Measurements from ENCODE around the gene PAPPA2.

PAPPA2 gene

GRCh38 chr1:176775996-176776395 lies 313.0 kb downstream of the PAPPA2 start:
- no peak for DNase-seq

DNA sequence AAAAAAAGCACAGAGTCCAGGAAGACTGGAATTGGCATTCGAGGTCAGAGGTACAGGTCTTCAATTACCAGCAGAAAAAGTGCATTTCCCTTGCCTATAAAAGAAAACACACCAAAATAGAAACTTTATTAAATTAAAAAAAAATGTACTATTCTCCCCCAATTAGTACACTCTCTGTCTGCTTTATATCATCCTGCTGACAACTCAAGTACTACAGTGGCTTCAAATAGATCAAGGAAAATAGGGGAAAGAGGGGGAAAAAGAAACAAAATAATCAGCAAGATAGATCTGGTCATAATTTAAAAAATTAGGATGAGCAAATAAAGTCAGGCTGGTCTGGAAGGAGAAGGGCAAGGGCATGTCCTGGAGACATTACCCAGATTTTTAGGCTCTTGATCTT lies 315.1 kb downstream of the PAPPA2 start:
- DNase-seq = no peak

- DNase-seq = no peak
These were observed 317.0 kb downstream of the PAPPA2 start for GRCh38 chr1:176779992-176780328.

GRCh38 chr1:176783309-176783708 lies 320.3 kb downstream of the PAPPA2 start:
- no peak for DNase-seq

DNA sequence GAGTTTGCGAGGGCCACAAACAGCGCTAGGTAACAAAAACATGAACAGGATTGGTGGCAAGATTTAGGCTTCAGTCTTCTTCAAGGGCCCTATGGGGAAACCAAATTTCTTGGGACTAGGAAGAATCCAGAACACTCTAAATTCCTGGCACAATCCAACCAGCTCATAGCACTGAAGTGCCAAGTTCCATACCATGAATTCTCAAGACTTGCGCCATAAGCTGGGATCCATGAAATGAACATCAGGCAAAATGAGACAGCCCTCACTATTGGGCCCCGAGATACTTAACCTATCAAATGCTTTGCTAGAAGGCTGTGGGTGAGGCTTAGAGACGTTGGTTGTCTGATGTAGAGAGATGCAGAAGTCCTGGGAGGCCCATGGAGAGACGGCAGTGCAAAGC lies 322.1 kb downstream of the PAPPA2 start:
- DNase-seq = no peak

GRCh38 chr1:176785791-176786190 lies 322.8 kb downstream of the PAPPA2 start:
- DNase-seq = no peak

GRCh38 chr1:176786274-176786673 lies 323.3 kb downstream of the PAPPA2 start:
- no peak for DNase-seq

DNA sequence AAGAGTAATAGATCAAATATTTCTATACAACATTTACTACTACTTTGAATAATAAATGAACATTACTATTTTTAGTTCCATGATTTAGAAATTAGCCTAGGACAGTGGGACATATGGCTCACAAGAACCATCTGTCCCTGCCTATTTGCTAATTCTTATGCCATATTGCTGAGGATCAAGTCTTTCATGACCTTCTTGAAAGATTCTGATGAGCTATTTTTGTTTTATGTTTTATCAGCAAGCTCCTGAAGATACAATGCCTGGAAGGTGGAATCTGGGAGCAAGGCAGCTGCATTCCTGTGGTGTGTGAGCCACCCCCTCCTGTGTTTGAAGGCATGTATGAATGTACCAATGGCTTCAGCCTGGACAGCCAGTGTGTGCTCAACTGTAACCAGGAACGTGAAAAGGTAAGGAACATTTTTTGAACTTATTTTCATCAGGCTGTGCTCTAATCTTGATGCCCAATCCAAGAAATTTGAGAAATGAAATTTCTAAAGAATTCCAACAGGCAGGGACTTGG lies 326.7 kb downstream of the PAPPA2 start:
- no peak for DNase-seq

DNA sequence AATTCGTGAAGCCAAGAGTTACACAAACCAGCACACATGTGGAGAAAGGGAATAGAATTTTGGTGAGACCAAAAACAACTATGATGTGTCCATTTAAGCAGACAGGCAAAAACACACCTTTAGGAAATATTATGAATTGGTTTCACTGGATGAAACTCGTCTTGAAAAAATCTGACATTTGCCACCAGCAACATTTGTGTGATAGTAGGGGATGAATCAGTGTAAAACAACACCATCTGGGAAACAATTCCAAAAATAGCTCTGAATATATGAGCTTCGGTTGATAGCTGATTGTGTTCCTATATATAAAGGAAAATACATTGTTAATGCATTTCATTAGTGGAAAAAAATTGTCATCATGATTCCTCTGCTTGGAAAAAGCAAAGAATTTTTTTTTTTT lies 327.8 kb downstream of the PAPPA2 start:
- no peak for DNase-seq

DNA sequence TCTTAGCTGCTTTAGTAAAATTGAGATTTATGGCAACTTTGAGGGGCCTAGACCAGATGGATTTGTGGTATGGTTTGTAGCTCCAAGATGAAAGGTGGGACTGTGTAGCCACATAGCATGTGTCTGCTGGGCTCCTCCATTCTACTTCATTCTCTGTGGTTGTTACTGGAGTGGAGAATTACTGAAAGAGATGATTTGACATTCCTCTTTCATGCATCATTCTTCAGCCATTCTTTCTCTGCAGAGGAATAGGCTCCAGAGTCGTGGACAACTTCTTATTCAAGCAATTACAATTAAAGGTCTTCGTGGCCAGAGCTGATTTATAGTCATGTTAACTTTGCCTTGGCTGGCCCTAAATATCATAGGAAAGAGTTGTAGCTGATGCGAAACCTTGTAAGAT lies 328.9 kb downstream of the PAPPA2 start:
- no peak for DNase-seq

GRCh38 chr1:176794897-176795508 lies 332.0 kb downstream of the PAPPA2 start:
- no peak for DNase-seq

- no peak for DNase-seq
These were observed 333.0 kb downstream of the PAPPA2 start for GRCh38 chr1:176795929-176796328.

GRCh38 chr1:176796583-176796982 lies 333.6 kb downstream of the PAPPA2 start:
- DNase-seq = no peak

DNA sequence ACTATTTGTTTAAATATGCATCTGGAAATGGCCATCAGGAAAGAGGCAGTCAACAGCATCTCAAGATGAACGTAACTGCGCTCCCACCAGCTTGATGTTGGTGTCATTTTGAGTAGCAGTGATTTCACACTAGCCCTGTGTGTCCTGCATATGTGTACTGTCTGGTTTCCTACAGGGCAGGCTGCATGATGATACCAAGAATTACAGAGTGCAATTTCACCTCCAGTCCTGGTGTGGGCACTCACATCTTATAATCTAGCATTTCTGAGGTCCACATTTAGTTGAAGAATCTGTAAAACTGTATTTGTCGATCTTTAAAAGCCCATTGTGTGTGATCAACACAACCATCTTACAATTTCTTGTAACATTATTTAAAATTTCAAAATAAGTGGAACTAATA lies 336.4 kb downstream of the PAPPA2 start:
- DNase-seq = no peak

DNA sequence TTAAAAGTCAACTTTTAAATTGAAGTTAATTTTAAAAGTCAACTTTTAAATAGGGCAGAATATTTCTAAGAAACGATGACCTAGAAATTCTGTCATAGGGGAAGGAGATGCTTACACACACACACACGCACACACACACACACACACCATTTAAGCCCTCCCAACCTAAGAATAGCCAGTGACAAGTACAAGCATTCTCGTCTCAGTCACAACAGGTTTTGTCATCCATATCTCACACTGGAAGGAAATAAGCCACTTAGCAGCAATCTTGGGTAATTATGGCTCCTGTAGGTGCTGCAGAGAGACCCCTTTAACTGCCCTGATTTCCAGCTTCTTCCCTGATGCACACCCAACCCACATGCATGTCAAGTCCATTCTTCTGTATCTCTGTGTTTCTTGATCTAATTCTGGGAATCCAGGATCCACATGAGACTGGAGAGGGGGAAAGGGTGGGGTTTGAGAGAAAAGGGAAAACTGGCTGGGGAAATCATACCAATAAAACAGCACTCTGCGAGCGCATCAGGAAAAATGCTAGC lies 338.1 kb downstream of the PAPPA2 start:
- no peak for DNase-seq

- no peak for DNase-seq
These were observed 338.6 kb downstream of the PAPPA2 start for GRCh38 chr1:176801514-176802020.

GRCh38 chr1:176802316-176802715 lies 339.3 kb downstream of the PAPPA2 start:
- DNase-seq = no peak

GRCh38 chr1:176803042-176803441 lies 340.1 kb downstream of the PAPPA2 start:
- no peak for DNase-seq

DNA sequence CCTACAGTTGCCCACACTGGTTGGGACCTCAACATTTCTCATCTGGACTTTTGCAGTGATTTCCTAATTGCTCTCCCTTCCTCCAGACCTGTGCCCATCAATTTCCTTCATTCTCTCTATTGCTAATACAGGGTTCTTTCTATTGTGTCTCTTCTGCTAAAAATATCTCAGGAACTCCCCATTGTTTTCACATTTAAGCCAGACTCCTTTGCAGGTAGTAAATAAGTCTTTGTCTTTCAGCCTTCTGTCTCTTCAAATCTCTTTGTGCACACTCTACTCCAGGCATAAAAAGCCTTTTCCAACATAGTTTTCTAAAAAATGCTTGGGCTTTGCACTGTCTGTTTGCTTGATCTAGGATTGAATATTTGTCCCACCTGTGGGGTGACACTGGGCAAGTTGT lies 340.6 kb downstream of the PAPPA2 start:
- no peak for DNase-seq

DNA sequence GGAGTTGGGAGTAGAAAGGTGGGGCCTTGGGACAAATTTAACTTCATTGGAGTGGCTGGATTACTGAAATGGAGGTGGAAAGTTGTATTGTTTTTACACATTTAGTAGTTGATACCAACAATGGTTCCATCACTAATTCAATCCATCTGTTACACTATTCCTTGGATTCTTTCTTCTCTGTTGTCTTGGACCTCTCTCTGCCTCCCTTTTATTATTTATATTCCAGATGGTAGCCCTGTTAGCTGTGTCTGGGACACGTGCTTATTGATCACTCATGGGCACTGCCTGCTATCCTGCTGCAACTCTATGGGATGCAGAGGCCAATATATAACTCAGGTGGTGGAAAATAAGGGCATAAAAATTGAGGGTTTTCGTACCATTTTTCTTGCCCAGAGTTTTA lies 346.3 kb downstream of the PAPPA2 start:
- no peak for DNase-seq

DNA sequence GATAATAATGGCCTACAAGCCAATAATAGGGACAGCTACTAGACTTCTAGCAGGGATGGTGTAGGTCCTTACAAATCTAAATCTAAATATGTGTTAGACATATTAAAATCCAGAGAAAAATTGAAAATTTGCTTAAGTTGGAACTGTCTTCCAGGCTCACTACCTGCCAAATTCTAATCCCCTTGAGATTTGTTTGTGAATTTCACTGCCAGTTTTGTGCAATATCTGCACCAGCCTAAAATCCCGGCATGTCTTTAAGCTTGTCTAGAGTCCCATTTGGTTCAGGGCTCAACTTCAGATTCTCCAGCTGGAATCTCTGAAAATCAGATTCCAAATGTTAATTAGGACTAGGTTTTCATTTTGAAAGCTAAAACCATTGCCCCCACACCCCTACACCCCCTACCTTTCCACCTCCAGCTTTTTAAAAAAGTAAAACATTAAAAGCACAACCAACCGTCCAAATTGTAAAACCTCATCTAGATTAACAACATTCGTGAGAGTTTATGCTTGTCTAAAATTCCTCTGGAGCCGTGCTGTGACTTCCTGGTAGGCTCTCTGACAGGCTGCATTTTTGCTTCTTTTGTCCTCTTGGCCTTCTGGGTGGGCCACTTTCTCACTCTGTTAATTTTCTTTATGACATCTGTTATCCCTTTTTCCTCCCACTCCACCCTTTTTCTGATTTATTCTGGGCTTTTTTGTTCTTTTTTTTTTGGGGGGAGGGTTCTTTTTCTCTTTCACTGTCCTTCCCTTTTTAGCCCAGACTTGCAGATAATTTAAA lies 348.7 kb downstream of the PAPPA2 start:
- no peak for DNase-seq

- DNase-seq = no peak
These were observed 352.6 kb downstream of the PAPPA2 start for GRCh38 chr1:176815621-176816020.

DNA sequence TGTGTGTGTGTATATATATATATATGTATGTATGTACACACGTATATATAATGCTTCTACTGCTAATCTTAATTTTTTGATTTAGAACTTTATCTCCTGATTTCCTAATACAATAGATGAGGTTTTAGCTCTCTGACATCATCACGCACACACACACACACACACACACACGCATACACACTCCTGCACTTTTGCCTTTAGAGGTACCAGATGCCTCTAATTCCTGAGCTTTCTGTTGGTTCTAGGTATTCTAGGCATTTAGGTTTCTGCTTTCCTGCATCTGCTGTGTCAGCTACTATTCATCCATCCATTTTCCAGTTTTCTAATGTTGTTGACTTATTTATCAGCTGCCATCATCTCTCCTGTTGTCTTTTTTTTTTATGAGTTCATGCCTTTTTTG lies 353.3 kb downstream of the PAPPA2 start:
- DNase-seq = no peak

GRCh38 chr1:176820391-176821031 lies 357.5 kb downstream of the PAPPA2 start:
- DNase-seq = no peak

All from Kasumi-1 (cell line).